Left ventricle myocardium inferior (tissue), 1 donor: Measurements from ENCODE around the gene TOP1. TPM values are rescaled to one million over a fixed set of nuclear protein-coding genes. Genes with fewer than 3 reads are reported as not detected.

Source experiments
- DNase-seq: peaks from one replicate; pipeline ENCODE4 v3.0.0-alpha.2; 2020
- H3K27ac ChIP-seq: fragments of 200-600 bp; replicated peaks from 2 replicates; pipeline ENCODE4 v1.8.0; 2021
- H3K27me3 ChIP-seq: fragments of 200-600 bp; 2 replicates; pipeline ENCODE4 v1.8.0; 2021; ENCODE audit warnings: low read depth
- H3K36me3 ChIP-seq: fragments of 200-600 bp; 2 replicates; pipeline ENCODE4 v1.8.0; 2021
- H3K4me1 ChIP-seq: fragments of 200-600 bp; 2 replicates; pipeline ENCODE4 v1.8.0; 2021
- H3K4me3 ChIP-seq: fragments of 200-600 bp; 2 replicates; pipeline ENCODE4 v1.8.0; 2021; ENCODE audit warnings: mild to moderate bottlenecking, moderate library complexity
- H3K9me3 ChIP-seq: fragments of 200-600 bp; replicated peaks from 2 replicates; pipeline ENCODE4 v1.8.0; 2021
- CTCF ChIP-seq: fragments of 200-600 bp; IDR thresholded peaks from 2 replicates; pipeline ENCODE4 v1.8.0; 2021; ENCODE audit warnings: antibody characterized with exemption, mild to moderate bottlenecking, borderline replicate concordance
- intact Hi-C: fragments of 100-400 bp; cut with micrococcal nuclease; formaldehyde crosslinking; loops from one replicate; pipeline ENCODE4 v1.11.0; 2022
- total RNA-seq: library from RNA; stranded (reverse); fragmentation: NEBNext Ultra II Directional; extraction: Animal tissue kit (Norgen Biotek cat#: 25700); gene quantifications from one replicate; pipeline ENCODE4 v1.2.1, GENCODE V29; 2021
- donor health status: DM: no; HTN: yes; CAD: no; lungs with severe emphysema.

The TOP1 gene
- total RNA-seq, 1 donor from 2014 or later: 23.9 TPM

GRCh38 chr20:41011551-41012067 lies 17.0 kb upstream of the TOP1 start:
- intact Hi-C loops: no loop called here
- no peak overlapping the region for H3K27ac ChIP-seq
- H3K36me3 ChIP-seq: no peaks in the 10 kb centered on the region
- TF ChIP-seq CTCF: no peak
- H3K9me3 ChIP-seq: peaks cover 7% of the 10 kb centered on the region
- no peak for DNase-seq
- no peak overlapping the region for H3K4me3 ChIP-seq
- no peaks in the 10 kb centered on the region for H3K27me3 ChIP-seq
- peaks cover 11% of the 10 kb centered on the region for H3K4me1 ChIP-seq

- intact Hi-C loops: no loop called here
- Histone ChIP-seq H3K27me3 (no peaks in the 10 kb centered on the region), H3K9me3 (no peaks in the 10 kb centered on the region), H3K4me1 (peaks cover 7% of the 10 kb centered on the region), H3K27ac (no peak overlapping the region), H3K36me3 (no peaks in the 10 kb centered on the region), H3K4me3 (no peak overlapping the region)
- TF ChIP-seq CTCF: no peak
- DNase-seq: no peak
Measured at GRCh38 chr20:41014561-41015088, 14.0 kb upstream of the TOP1 start.

GRCh38 chr20:41017448-41018042 lies 11.1 kb upstream of the TOP1 start:
- intact Hi-C loops: no loop called here
- Histone ChIP-seq H3K4me1 (peaks cover 5% of the 10 kb centered on the region), H3K9me3 (no peaks in the 10 kb centered on the region), H3K27me3 (no peaks in the 10 kb centered on the region), H3K36me3 (no peaks in the 10 kb centered on the region), H3K4me3 (no peak overlapping the region), H3K27ac (no peak overlapping the region)
- no peak for TF ChIP-seq CTCF
- no peak for DNase-seq

- no peaks in the 10 kb centered on the region for H3K4me1 ChIP-seq
- no peak for TF ChIP-seq CTCF
- intact Hi-C loops: no loop called here
Measured at GRCh38 chr20:41018153-41018552, 10.5 kb upstream of the TOP1 start.

GRCh38 chr20:41023549-41023948 lies 5.1 kb upstream of the TOP1 start:
- Histone ChIP-seq H3K9me3 (no peaks in the 10 kb centered on the region), H3K27ac (no peak overlapping the region), H3K4me1 (peaks cover 6% of the 10 kb centered on the region), H3K27me3 (no peaks in the 10 kb centered on the region), H3K36me3 (no peaks in the 10 kb centered on the region), H3K4me3 (no peak overlapping the region)
- TF ChIP-seq CTCF: no peak
- DNase-seq: no peak
- intact Hi-C loops: no loop called here

More at GRCh38 chr20:41018153-41018552, 10.5 kb upstream of the TOP1 start:
- Histone ChIP-seq H3K9me3 (no peaks in the 10 kb centered on the region), H3K27ac (no peak overlapping the region), H3K27me3 (no peaks in the 10 kb centered on the region), H3K36me3 (no peaks in the 10 kb centered on the region), H3K4me3 (no peak overlapping the region)
- DNase-seq: no peak
